TTC549 (cell line): ENCODE measurements around the gene SCUBE1.

Experiments
- FAIRE-seq: peaks from 2 replicates; lab custom pipeline; 2012; peaks lifted over from hg19 to GRCh38; lab: Jason Lieb, UNC

The SCUBE1 gene

DNA sequence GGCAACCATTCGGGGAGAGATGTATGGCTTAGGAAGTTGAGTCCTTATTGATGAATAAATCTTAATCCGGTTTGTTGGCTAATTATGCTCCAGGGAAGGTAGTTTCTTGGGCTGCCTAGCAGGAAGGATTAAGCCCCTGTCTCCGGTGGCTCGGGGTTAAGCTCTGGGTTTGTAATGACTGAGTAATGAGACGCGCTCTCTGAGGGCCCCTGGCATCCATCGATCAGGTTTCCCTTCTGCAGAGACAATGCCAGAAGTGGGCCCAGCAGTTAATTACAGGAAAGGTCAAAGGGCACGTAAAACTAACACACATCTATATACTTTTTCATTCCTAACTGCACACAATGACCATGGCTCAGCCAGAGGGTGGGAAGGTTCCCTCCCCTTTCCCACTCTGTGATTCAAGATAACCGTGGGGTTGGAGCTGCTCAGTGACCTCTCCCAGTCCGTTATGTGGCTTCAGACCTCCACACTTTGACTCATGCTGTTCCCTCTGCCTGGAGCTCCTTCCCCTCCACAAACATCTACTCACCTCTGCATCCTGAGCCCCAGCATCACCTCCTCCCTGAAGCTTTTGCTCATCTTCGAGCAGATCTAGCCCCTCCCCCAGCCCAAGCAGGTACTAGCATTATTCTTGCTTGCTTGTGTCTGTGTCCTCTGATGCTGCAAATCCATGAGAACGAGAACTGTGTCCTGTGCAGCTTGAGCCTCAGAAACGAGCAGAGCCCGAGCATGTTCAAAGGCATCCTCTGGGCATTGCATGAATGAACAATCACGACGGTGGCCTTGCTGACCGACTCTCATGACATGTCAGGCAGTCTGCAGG, 16.6 kb downstream of the SCUBE1 start:
- FAIRE-seq, result no peak

- FAIRE-seq, result no peak
Measured at GRCh38 chr22:43325176-43325575, 18.0 kb downstream of the SCUBE1 start.

DNA sequence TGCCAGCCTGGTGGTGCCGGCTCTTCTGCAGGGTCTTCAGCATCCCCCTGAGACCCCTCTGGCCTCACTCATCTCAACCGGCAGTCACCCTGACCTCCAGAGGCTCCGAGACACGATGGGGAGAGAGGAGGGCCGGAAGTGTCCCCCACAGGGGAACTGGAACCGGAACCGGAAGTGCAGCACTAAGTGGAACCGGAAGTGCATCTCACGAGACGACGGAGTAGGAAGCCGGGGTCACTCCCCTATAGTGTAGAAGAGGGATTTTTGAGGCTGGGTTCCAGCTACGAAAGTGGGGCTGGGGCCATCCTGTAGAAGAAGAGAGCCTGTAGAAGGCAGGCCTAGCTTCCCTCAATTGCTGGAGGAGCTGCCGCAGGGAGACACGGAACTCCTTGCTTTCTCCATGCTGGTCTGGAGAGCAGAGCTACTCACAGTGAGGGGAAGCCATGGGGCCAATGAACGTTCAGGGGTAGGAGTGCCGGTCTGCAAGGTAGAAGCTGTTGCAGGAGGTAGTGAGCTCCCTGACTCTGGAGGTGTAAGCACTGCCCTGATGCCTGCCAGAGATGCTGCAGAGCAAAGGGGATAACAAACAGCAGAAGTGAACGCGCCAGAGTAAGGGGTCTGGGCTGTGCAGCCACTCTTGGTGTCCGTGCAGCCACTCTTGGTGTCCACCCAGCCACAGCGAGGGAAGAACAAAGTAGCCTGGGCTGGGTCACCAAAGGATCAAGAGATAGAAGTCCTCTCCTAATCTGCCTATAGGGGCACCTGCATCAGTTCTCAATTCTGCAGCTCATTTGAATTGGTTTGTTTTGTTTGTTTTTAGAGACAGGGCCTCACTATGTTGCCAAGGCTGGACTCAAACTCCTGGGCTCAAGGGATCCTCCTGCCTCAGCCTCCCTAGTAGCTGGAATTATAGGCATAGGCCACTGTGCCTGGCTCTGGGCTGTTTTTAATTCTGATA, 21.9 kb downstream of the SCUBE1 start:
- no peak for FAIRE-seq

GRCh38 chr22:43319661-43320486, 23.3 kb downstream of the SCUBE1 start:
- FAIRE-seq, result no peak

DNA sequence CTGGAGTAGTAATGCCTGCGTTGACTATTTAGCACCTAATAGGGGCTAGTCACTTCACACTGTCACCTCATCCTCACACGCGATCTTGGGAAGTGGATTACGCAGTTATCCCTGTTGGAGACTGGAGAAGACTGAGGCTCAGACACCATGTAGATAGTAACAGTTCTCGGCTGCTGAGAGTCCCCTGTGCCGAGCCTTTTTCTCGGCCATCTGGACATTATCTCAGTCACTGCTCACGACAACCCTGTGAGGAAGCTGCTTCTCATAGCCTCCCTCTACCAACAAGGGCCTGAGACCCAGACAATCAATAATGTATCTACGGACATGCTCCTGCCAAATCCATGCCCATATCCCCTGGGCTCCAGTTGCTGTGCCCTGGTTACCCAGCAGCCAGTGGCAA, 25.9 kb downstream of the SCUBE1 start:
- FAIRE-seq, result no peak

DNA sequence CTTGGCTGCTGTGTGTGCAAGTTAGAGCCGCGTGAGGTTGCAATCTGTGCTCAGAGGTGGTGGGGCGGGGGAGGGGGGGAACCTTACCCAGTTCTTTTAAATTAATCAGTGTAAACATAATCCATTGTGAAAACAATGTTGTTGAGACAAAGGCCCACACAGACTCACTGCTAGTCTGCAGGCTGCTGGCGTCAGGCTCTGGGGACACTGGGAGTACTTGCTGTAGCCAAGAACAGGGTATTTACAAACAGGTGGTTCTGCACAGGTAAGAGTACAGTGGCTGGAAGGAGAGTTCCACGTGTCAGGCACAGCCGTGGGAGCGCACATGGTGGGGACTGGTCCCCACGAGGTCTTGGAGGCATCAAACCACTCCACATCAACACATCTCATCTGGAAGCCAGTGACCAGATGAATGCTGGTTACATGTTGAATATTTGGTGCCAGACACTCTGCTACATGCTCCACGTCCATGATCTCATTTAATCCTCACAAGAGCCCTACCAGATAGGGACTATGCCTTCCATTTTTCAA, 27.4 kb downstream of the SCUBE1 start:
- FAIRE-seq, result no peak

DNA sequence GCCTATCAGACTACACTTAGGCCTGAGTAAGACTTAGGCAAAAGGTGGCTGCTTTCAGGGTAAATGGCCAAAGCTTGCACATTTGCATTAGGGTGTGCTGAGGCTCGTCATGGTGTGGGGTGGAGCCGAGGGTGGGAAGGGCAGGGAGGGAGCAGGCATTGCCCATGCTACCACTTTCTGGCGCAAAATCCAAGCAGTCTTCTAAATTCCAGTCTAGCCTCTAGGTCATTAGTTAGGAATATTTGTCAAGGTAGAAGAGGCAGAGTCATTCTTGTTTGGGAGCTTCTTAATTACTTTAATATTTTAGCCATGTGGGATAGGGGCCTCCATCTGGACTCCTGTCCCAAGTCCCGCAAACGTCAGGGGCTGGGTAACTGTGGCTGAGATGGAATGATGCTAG, 28.6 kb downstream of the SCUBE1 start:
- no peak for FAIRE-seq

DNA sequence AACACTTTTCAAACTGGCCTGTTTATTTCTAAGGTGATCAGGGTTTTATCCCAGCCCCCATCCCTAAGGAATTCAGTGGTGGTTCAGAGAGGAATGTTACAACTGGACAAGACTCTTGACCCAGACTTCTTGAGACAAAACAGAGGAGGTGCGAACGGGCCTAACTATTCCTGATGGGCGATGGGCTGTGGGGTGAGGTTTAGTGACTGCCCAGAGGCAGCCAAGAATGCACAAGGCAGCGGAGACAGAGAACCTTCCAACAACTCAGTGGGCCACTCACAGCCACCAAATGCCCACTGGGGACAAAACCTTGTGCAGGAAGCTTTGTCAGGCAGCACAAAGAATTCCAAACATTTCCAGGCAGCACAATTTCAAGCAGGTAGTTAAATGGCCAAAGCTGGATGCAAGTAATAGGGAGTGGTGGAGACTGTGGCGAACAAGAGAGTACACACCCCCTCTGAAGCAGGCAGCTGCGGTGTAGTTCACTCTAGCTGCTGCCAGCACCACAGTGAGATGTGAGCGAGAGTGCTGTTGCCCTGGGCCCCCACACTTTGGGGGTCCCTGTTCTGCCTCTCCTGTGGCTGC, 29.2 kb downstream of the SCUBE1 start:
- FAIRE-seq, result no peak

- FAIRE-seq, result no peak
Measured at GRCh38 chr22:43313244-43313889, 29.8 kb downstream of the SCUBE1 start.

- FAIRE-seq, result no peak
Measured at GRCh38 chr22:43312608-43313007, 30.6 kb downstream of the SCUBE1 start.

DNA sequence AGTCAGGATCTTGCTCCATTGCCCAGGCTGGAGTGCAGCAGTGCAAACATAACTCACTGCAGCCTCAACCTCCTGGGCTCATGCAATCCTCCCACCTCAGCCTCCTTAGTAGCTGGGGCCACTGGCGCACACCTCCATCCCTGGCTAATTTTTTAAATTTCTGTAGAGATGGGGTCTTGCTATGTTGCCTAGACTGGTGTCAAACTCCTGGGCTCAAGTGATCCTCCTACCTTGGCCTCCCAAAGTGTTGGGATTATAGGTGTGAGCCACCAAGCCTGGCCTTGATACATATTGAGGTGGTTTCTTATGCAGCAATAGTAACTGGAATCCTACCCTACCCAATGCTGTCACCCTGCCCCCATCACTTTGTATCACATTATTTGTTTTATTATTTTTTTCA, 32.4 kb downstream of the SCUBE1 start:
- FAIRE-seq, result no peak

DNA sequence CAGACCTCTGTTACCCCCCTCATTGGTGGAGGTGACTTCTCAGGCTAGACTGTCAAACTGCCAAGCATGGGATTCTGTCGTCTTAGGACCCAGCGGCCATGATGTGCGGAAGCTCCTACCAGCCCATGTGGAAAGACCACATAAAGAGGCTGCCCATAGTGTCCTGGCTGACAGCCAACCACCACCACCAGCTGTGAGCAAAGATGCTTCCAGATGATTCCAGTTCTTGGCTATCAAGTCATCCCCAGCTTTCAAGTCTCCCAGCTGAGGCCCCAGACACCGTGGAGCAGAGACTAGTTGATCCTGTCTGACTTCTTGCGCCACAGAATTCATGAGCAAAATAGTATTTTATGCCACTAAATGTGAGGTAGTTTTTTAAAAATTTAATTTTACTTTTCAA, 32.9 kb downstream of the SCUBE1 start:
- FAIRE-seq, result no peak

GRCh38 chr22:43308836-43309235, 34.3 kb downstream of the SCUBE1 start:
- FAIRE-seq, result no peak

GRCh38 chr22:43308060-43308830, 34.9 kb downstream of the SCUBE1 start:
- no peak for FAIRE-seq

DNA sequence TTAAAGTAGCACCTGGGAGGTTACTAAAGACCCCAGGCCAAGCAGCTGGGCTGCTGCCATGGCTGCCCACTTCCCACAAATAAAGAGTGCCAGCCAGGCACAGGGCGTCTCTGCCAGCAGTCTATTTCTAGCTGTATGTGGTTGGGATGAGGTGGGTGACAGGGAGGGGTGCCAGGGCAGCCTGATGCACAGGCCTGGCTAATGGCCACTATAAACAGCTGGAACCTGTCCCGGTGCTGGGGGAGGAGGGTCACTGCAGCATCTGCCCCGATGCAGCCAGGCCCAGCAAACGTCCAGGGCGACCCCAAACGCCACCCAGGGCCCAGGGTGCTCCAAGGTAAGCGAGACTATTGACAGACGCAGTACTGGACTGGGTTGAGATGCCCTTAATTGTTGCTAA, 37.4 kb downstream of the SCUBE1 start:
- no peak for FAIRE-seq

GRCh38 chr22:43304831-43305590, 38.2 kb downstream of the SCUBE1 start:
- no peak for FAIRE-seq

DNA sequence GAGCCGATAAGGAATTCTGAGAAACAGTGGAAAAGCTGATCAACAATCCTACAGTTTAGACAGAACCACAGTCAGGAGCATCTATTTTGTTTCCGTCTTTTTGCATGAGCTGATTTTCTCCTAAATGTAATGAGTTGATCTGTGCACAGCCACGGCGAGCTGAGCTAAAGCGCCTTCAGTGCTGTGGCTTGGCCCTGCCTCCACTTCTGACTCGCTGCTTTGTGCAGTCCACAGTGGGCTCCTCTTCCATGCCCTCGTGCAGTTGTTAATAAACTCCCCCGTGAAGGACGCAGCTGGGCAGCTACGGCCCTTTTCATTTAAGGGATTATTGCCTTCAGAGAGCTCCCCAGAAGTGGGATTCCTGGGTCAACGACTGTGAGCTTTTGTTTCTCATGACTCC, 39.4 kb downstream of the SCUBE1 start:
- no peak for FAIRE-seq

- FAIRE-seq, result no peak
Measured at GRCh38 chr22:43303166-43303565, 40.0 kb downstream of the SCUBE1 start.

DNA sequence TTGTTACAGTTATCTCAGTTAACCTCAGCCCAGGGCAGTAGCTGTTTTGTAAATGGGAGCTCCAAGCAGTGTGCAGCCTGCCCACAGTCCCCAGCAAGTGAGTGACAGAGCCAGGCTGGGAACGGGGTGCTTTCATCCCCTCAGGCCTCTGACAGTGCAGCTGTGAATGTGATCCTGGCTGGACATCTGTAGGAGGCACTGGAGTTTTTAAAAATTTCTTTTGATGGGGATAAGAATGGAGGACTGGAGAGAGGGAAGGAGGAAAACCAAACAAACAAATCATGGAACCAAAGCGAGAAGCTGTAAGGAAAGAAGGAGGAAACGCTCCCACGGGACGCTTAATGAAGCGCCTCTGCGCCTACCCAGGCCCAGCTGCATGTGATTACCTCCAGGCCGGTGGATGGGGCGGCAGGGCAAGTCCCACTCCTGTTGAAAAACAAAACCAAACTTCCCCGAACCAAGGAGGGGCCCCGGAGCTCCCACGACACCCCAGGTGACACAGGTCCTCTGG, 40.6 kb downstream of the SCUBE1 start:
- FAIRE-seq, result no peak
